H9 (cell line): ENCODE results near the gene EFNA1. TPM values are rescaled to one million over a fixed set of nuclear protein-coding genes. Genes with fewer than 3 reads are reported as not detected.

Experiments used
- DNase-seq: peaks from one replicate; pipeline ENCODE4 v3.0.0-alpha.2; 2017
- H2AFZ ChIP-seq: one replicate; pipeline ENCODE4 v1.6.1; 2013; ENCODE audit warnings: mild to moderate bottlenecking, low read length, control low read depth, moderate library complexity
- H2AK5ac ChIP-seq: 2 replicates; pipeline ENCODE4 v1.6.1; 2013; ENCODE audit warnings: low read length, control low read depth, mixed read lengths; ENCODE audit not compliant: insufficient read length
- H2BK120ac ChIP-seq: one replicate; pipeline ENCODE4 v1.6.1; 2013; ENCODE audit warnings: low read depth, mild to moderate bottlenecking, low read length, control low read depth, inconsistent platforms; ENCODE audit not compliant: poor library complexity, severe bottlenecking
- H2BK12ac ChIP-seq: 2 replicates; pipeline ENCODE4 v1.6.1; 2013; ENCODE audit warnings: low read length, control low read depth, mixed read lengths, low read depth; ENCODE audit not compliant: insufficient read length
- H2BK15ac ChIP-seq: 2 replicates; pipeline ENCODE4 v1.6.1; 2013; ENCODE audit warnings: low read depth, low read length, control low read depth
- H2BK20ac ChIP-seq: one replicate; pipeline ENCODE4 v1.6.1; 2013; ENCODE audit warnings: low read depth, mild to moderate bottlenecking, low read length, control low read depth, inconsistent platforms; ENCODE audit not compliant: poor library complexity, severe bottlenecking
- H2BK5ac ChIP-seq: 2 replicates; pipeline ENCODE4 v1.6.1; 2013; ENCODE audit warnings: low read length, control low read depth, mixed read lengths; ENCODE audit not compliant: insufficient read length
- H3K14ac ChIP-seq: 2 replicates; pipeline ENCODE4 v1.6.1; 2013; ENCODE audit warnings: low read length, control low read depth; ENCODE audit not compliant: insufficient read depth
- H3K18ac ChIP-seq: 2 replicates; pipeline ENCODE4 v1.6.1; 2013; ENCODE audit warnings: low read depth, mild to moderate bottlenecking, mixed read lengths, low read length, control low read depth; ENCODE audit not compliant: insufficient read length
- H3K23ac ChIP-seq: 2 replicates; pipeline ENCODE4 v1.6.1; 2013; ENCODE audit warnings: low read length, control low read depth, mixed read lengths, low read depth; ENCODE audit not compliant: insufficient read length
- H3K23me2 ChIP-seq: 2 replicates; pipeline ENCODE4 v1.6.1; 2013; ENCODE audit warnings: low read depth, mild to moderate bottlenecking, mixed read lengths, low read length, control low read depth; ENCODE audit not compliant: insufficient read length, poor library complexity, severe bottlenecking
- H3K27ac ChIP-seq: 2 replicates; pipeline ENCODE4 v1.5.1; 2013; ENCODE audit warnings: low read length, control low read depth, mixed read lengths, low read depth; ENCODE audit not compliant: insufficient read length
- H3K27me3 ChIP-seq: 2 replicates; pipeline ENCODE4 v1.6.1; 2013; ENCODE audit warnings: low read length, control low read depth, inconsistent platforms; ENCODE audit not compliant: insufficient read depth
- H3K4ac ChIP-seq: 2 replicates; pipeline ENCODE4 v1.6.1; 2013; ENCODE audit warnings: low read depth, mild to moderate bottlenecking, control low read depth, inconsistent platforms, low read length, moderate library complexity
- H3K4me1 ChIP-seq: 2 replicates; pipeline ENCODE4 v1.6.1; 2013; ENCODE audit warnings: low read length, control low read depth, inconsistent platforms; ENCODE audit not compliant: insufficient read depth
- H3K4me2 ChIP-seq: 2 replicates; pipeline ENCODE4 v1.6.1; 2013; ENCODE audit warnings: low read length, control low read depth, mixed read lengths; ENCODE audit not compliant: insufficient read length, insufficient read depth
- H3K56ac ChIP-seq: 2 replicates; pipeline ENCODE4 v1.6.1; 2013; ENCODE audit warnings: low read depth, mild to moderate bottlenecking, mixed read lengths, low read length, control low read depth; ENCODE audit not compliant: insufficient read length
- H3K79me1 ChIP-seq: 2 replicates; pipeline ENCODE4 v1.6.1; 2013; ENCODE audit warnings: low read depth, mild to moderate bottlenecking, moderate library complexity, low read length, control low read depth, inconsistent platforms; ENCODE audit not compliant: insufficient read depth, poor library complexity, severe bottlenecking
- H3K79me2 ChIP-seq: 2 replicates; pipeline ENCODE4 v1.6.1; 2013; ENCODE audit warnings: low read length, control low read depth, inconsistent platforms; ENCODE audit not compliant: insufficient read depth
- H3K9ac ChIP-seq: 2 replicates; pipeline ENCODE4 v1.6.1; 2013; ENCODE audit warnings: low read length, control low read depth, mixed read lengths; ENCODE audit not compliant: insufficient read length; ENCODE audit errors: extremely low read depth
- H3K9me3 ChIP-seq: one replicate; pipeline ENCODE4 v1.6.1; 2013; ENCODE audit warnings: low read depth, low read length, inconsistent platforms; ENCODE audit not compliant: control insufficient read depth
- H3T11ph ChIP-seq: one replicate; pipeline ENCODE4 v1.6.1; 2013; ENCODE audit warnings: mild to moderate bottlenecking, low read length, control low read depth, inconsistent platforms
- H4K20me1 ChIP-seq: one replicate; pipeline ENCODE4 v1.6.1; 2013; ENCODE audit not compliant: control insufficient read depth, insufficient read length, insufficient read depth
- H4K5ac ChIP-seq: 2 replicates; pipeline ENCODE4 v1.6.1; 2013; ENCODE audit warnings: low read depth, mild to moderate bottlenecking, mixed read lengths, low read length, control low read depth; ENCODE audit not compliant: insufficient read length
- H4K8ac ChIP-seq: replicated peaks from 2 replicates; pipeline ENCODE4 v1.6.1; 2013; ENCODE audit warnings: low read length, control low read depth, mixed read lengths, low read depth; ENCODE audit not compliant: insufficient read length
- H4K91ac ChIP-seq: 2 replicates; pipeline ENCODE4 v1.6.1; 2013; ENCODE audit warnings: low read depth, mild to moderate bottlenecking, moderate library complexity, mixed read lengths, low read length, control low read depth; ENCODE audit not compliant: insufficient read length
- H3K27ac Mint-ChIP-seq, 3 experiments: 2 replicates in 2 of 3; 3 replicates in 1 of 3; pipeline ENCODE4 v1.8.0; 2020 to 2021; ENCODE audit warnings: mixed read lengths in 3 of 3, mild to moderate bottlenecking in 1 of 3, moderate library complexity in 1 of 3
- H3K27me3 Mint-ChIP-seq: 2 replicates; pipeline ENCODE4 v1.8.0; 2021; ENCODE audit warnings: low read depth, mild to moderate bottlenecking, moderate library complexity, mixed read lengths
- H3K36me3 Mint-ChIP-seq, 3 experiments: 2 replicates in 2 of 3; 3 replicates in 1 of 3; pipeline ENCODE4 v1.8.0; 2020 to 2021; ENCODE audit warnings: low read depth in 3 of 3, mixed read lengths in 3 of 3; ENCODE audit not compliant: insufficient read depth in 1 of 3
- H3K4me1 Mint-ChIP-seq, 2 experiments: 2 replicates each; pipeline ENCODE4 v1.8.0; 2020; ENCODE audit warnings: mixed read lengths in 2 of 2
- H3K4me3 Mint-ChIP-seq, 2 experiments: 2 replicates in 1 of 2; 3 replicates in 1 of 2; pipeline ENCODE4 v1.8.0; 2020 to 2021; ENCODE audit warnings: mild to moderate bottlenecking in 2 of 2, mixed read lengths in 2 of 2, moderate library complexity in 1 of 2
- H3K9me3 Mint-ChIP-seq, 2 experiments: 2 replicates in 1 of 2; 3 replicates in 1 of 2; pipeline ENCODE4 v1.8.0; 2020; ENCODE audit warnings: mild to moderate bottlenecking in 2 of 2, mixed read lengths in 2 of 2, moderate library complexity in 1 of 2
- CTCF ChIP-seq: fragments of 200-600 bp; sonication (generic); conservative IDR thresholded peaks from 3 replicates; pipeline ENCODE4 v1.8.0; 2021; ENCODE audit warnings: antibody characterized with exemption, mild to moderate bottlenecking
- WGBS: extraction: QIAGEN DNeasy Blood & Tissue Kit; methylation state at CpG from one replicate; pipeline ENCODE4 v1.1.7; 2013; ENCODE audit warnings: missing lambda C conversion rate, low lambda C conversion rate, mixed read lengths; ENCODE audit not compliant: insufficient read length; ENCODE audit errors: extremely low coverage; 5-methylcytosine and 5-hydroxymethylcytosine counted together
- total RNA-seq: library from RNA; stranded (reverse); gene quantifications from 2 replicates; pipeline ENCODE4 v1.2.1, GENCODE V29; 2021

EFNA1 gene
- total RNA-seq, 1 experiment from 2014 or later: 1.4 TPM

GRCh38 chr1:155083052-155083541 is 44.6 kb upstream of the EFNA1 start:
- Histone ChIP-seq H4K5ac (no peak overlapping the region), H3K27ac (no peak overlapping the region), H4K91ac (no peak overlapping the region), H3K23me2 (peaks cover 30% of the 10 kb centered on the region), H2BK5ac (no peak overlapping the region), H3K79me1 (no peaks in the 10 kb centered on the region), H2AFZ (no peak overlapping the region), H2BK20ac (no peak overlapping the region), H3K9ac (no peak overlapping the region), H3K9me3 (no peaks in the 10 kb centered on the region), H3K14ac (no peak overlapping the region), H4K8ac (no peak overlapping the region), H3K4me1 (no peaks in the 10 kb centered on the region), H3K79me2 (no peaks in the 10 kb centered on the region), H2BK12ac (no peak overlapping the region), H2AK5ac (no peak overlapping the region), H2BK15ac (no peak overlapping the region), H3T11ph (no peak overlapping the region), H3K23ac (no peak overlapping the region), H3K56ac (no peak overlapping the region), H2BK120ac (no peak overlapping the region), H3K4me2 (no peak overlapping the region), H3K4ac (no peak overlapping the region), H3K18ac (no peak overlapping the region), H4K20me1 (no peaks in the 10 kb centered on the region), H3K27me3 (peaks cover 46% of the 10 kb centered on the region)
- no peak for TF ChIP-seq CTCF
- Mint-ChIP-seq H3K27ac (no peak overlapping the region; a peak in 1 of 7 replicates), H3K4me3 (peak overlapping the region in 1 of 2 experiments; percentile 66; a peak in 3 of 5 replicates), H3K4me1 (peaks cover 31 to 52% of the 10 kb centered on the region in 2 experiments), H3K36me3 (0 out of 7 replicates have a peak, but pooled peaks cover 0 to 4% (median 0%) of the 10 kb centered on the region in 3 experiments), H3K9me3 (peaks cover 0 to 6% of the 10 kb centered on the region in 2 experiments; a peak in 3 of 5 replicates), H3K27me3 (peaks cover 66% of the 10 kb centered on the region)
- no peak for DNase-seq
- WGBS: no CpG with 5 or more reads among the region's 6 CpGs
